HG02588 (cell line): ENCODE results near the gene ACTRT2.

Experiments used
- ATAC-seq: cut with Tn5 transposase; IDR thresholded peaks from one replicate; pipeline ENCODE4 v1.9.1; 2021; ENCODE audit warnings: mild to moderate bottlenecking, moderate library complexity; ENCODE audit not compliant: unreplicated experiment

Gene ACTRT2

GRCh38 chr1:3030663-3031381, 9.6 kb downstream of the ACTRT2 start:
- ATAC-seq: no peak

GRCh38 chr1:3031401-3032221, 10.3 kb downstream of the ACTRT2 start:
- ATAC-seq: no peak

GRCh38 chr1:3032371-3033039, 11.2 kb downstream of the ACTRT2 start:
- ATAC-seq: no peak

- no peak for ATAC-seq
Observed at GRCh38 chr1:3033040-3033789, 11.9 kb downstream of the ACTRT2 start.

- ATAC-seq: no peak
Observed at GRCh38 chr1:3033790-3034090, 12.5 kb downstream of the ACTRT2 start.

GRCh38 chr1:3034162-3034561, 12.9 kb downstream of the ACTRT2 start:
- no peak for ATAC-seq

GRCh38 chr1:3034728-3035562, 13.7 kb downstream of the ACTRT2 start:
- ATAC-seq: no peak

- no peak for ATAC-seq
Observed at GRCh38 chr1:3035563-3036446, 14.5 kb downstream of the ACTRT2 start.

- ATAC-seq: no peak
Observed at GRCh38 chr1:3036447-3037280, 15.4 kb downstream of the ACTRT2 start.

- ATAC-seq: no peak
Observed at GRCh38 chr1:3037281-3038040, 16.2 kb downstream of the ACTRT2 start.

- no peak for ATAC-seq
Observed at GRCh38 chr1:3038113-3038551, 16.9 kb downstream of the ACTRT2 start.

- ATAC-seq: no peak
Observed at GRCh38 chr1:3038571-3039181, 17.4 kb downstream of the ACTRT2 start.

- ATAC-seq: no peak
Observed at GRCh38 chr1:3040004-3040403, 18.7 kb downstream of the ACTRT2 start.

GRCh38 chr1:3042481-3042880, 21.2 kb downstream of the ACTRT2 start:
- no peak for ATAC-seq

GRCh38 chr1:3049164-3049563, 27.9 kb downstream of the ACTRT2 start:
- ATAC-seq: no peak

GRCh38 chr1:3049905-3050304, 28.6 kb downstream of the ACTRT2 start:
- no peak for ATAC-seq

- ATAC-seq: no peak
Observed at GRCh38 chr1:3050603-3051002, 29.3 kb downstream of the ACTRT2 start.
